HUES48 (cell line): ENCODE data around the gene MRGPRD.

Source experiments
- H3K27ac ChIP-seq: one replicate; pipeline ENCODE4 v1.7.0; 2013; ENCODE audit warnings: low read depth, low read length, inconsistent platforms
- H3K27me3 ChIP-seq: 2 replicates; pipeline ENCODE4 v1.6.1; 2013; ENCODE audit warnings: mild to moderate bottlenecking, low read length; ENCODE audit not compliant: control insufficient read depth, insufficient read depth
- H3K36me3 ChIP-seq: 2 replicates; pipeline ENCODE4 v1.6.1; 2013; ENCODE audit warnings: low read length; ENCODE audit not compliant: control insufficient read depth, insufficient read depth
- H3K4me1 ChIP-seq: 2 replicates; pipeline ENCODE4 v1.6.1; 2013; ENCODE audit warnings: mild to moderate bottlenecking, low read length; ENCODE audit not compliant: control insufficient read depth, insufficient read depth
- H3K4me3 ChIP-seq: 2 replicates; pipeline ENCODE4 v1.5.1; 2013; ENCODE audit warnings: mild to moderate bottlenecking, low read depth, low read length
- H3K9ac ChIP-seq: 2 replicates; pipeline ENCODE4 v1.6.1; 2013; ENCODE audit warnings: mild to moderate bottlenecking, low read depth, low read length, moderate library complexity
- H3K9me3 ChIP-seq: 2 replicates; pipeline ENCODE4 v1.6.1; 2013; ENCODE audit warnings: low read length; ENCODE audit not compliant: control insufficient read depth, insufficient read depth

MRGPRD gene

GRCh38 chr11:69012092-69013008, 31.6 kb upstream of the MRGPRD start:
- H3K9me3 ChIP-seq = no peaks in the 10 kb centered on the region
- H3K27me3 ChIP-seq = peaks cover 10% of the 10 kb centered on the region; the same call in 1 of the 2 replicates
- no peak overlapping the region for H3K9ac ChIP-seq
- peaks cover 53% of the 10 kb centered on the region for H3K4me1 ChIP-seq
- no peaks in the 10 kb centered on the region for H3K36me3 ChIP-seq
- H3K27ac ChIP-seq = peak overlapping the region; percentile 66
- peak overlapping the region; percentile 62 for H3K4me3 ChIP-seq

GRCh38 chr11:69011624-69012091, 30.9 kb upstream of the MRGPRD start:
- H3K27ac ChIP-seq = no peak overlapping the region
- H3K4me1 ChIP-seq = peaks cover 53% of the 10 kb centered on the region
- peaks cover 10% of the 10 kb centered on the region; the same call in 1 of the 2 replicates for H3K27me3 ChIP-seq
- H3K9ac ChIP-seq = no peak overlapping the region
- H3K36me3 ChIP-seq = no peaks in the 10 kb centered on the region
- H3K4me3 ChIP-seq = peak overlapping the region; percentile 62; the same call in 1 of the 2 replicates
- no peaks in the 10 kb centered on the region for H3K9me3 ChIP-seq

- no peak overlapping the region for H3K27ac ChIP-seq
- peaks cover 53% of the 10 kb centered on the region for H3K4me1 ChIP-seq
- peaks cover 10% of the 10 kb centered on the region; the same call in 1 of the 2 replicates for H3K27me3 ChIP-seq
- H3K36me3 ChIP-seq = no peaks in the 10 kb centered on the region
- no peaks in the 10 kb centered on the region for H3K9me3 ChIP-seq
- peak overlapping the region; percentile 49 for H3K4me3 ChIP-seq
- 0 out of 2 replicates have a peak overlapping the region, but pooled peaks have one; percentile 32 for H3K9ac ChIP-seq
Measured at GRCh38 chr11:69010964-69011623, 30.3 kb upstream of the MRGPRD start.

- Histone ChIP-seq H3K4me3 (peak overlapping the region; percentile 49), H3K27me3 (peaks cover 10% of the 10 kb centered on the region; the same call in 1 of the 2 replicates), H3K36me3 (no peaks in the 10 kb centered on the region), H3K4me1 (peaks cover 53% of the 10 kb centered on the region), H3K9ac (0 out of 2 replicates have a peak overlapping the region, but pooled peaks have one; percentile 32), H3K9me3 (no peaks in the 10 kb centered on the region), H3K27ac (no peak overlapping the region)
Measured at GRCh38 chr11:69010361-69010891, 29.6 kb upstream of the MRGPRD start.

- peaks cover 47% of the 10 kb centered on the region for H3K4me1 ChIP-seq
- H3K27me3 ChIP-seq = peaks cover 10% of the 10 kb centered on the region; the same call in 1 of the 2 replicates
- H3K4me3 ChIP-seq = no peak overlapping the region
- H3K36me3 ChIP-seq = no peaks in the 10 kb centered on the region
- no peak overlapping the region for H3K27ac ChIP-seq
- H3K9me3 ChIP-seq = no peaks in the 10 kb centered on the region
- H3K9ac ChIP-seq = no peak overlapping the region
Measured at GRCh38 chr11:69009441-69010211, 28.8 kb upstream of the MRGPRD start.

- H3K9ac ChIP-seq = no peak overlapping the region
Measured at GRCh38 chr11:69008737-69009440, 28.1 kb upstream of the MRGPRD start.

GRCh38 chr11:69007975-69008381, 27.2 kb upstream of the MRGPRD start:
- Histone ChIP-seq H3K4me3 (no peak overlapping the region), H3K9ac (no peak overlapping the region), H3K36me3 (no peaks in the 10 kb centered on the region), H3K27ac (peak overlapping the region; percentile 30), H3K27me3 (peaks cover 10% of the 10 kb centered on the region; the same call in 1 of the 2 replicates), H3K9me3 (no peaks in the 10 kb centered on the region), H3K4me1 (peaks cover 39% of the 10 kb centered on the region)

More at GRCh38 chr11:69008737-69009440, 28.1 kb upstream of the MRGPRD start:
- peaks cover 10% of the 10 kb centered on the region; the same call in 1 of the 2 replicates for H3K27me3 ChIP-seq
- H3K36me3 ChIP-seq = no peaks in the 10 kb centered on the region
- peaks cover 39% of the 10 kb centered on the region for H3K4me1 ChIP-seq
- no peak overlapping the region for H3K4me3 ChIP-seq
- H3K9me3 ChIP-seq = no peaks in the 10 kb centered on the region
- peak overlapping the region; percentile 30 for H3K27ac ChIP-seq

GRCh38 chr11:69006816-69007215, 26.0 kb upstream of the MRGPRD start:
- H3K4me3 ChIP-seq = no peak overlapping the region
- H3K4me1 ChIP-seq = peaks cover 28% of the 10 kb centered on the region
- H3K27me3 ChIP-seq = peaks cover 6% of the 10 kb centered on the region; the same call in 1 of the 2 replicates
- no peak overlapping the region for H3K27ac ChIP-seq
- no peaks in the 10 kb centered on the region for H3K36me3 ChIP-seq
- H3K9ac ChIP-seq = no peak overlapping the region
- H3K9me3 ChIP-seq = no peaks in the 10 kb centered on the region

GRCh38 chr11:69005631-69006368, 25.0 kb upstream of the MRGPRD start:
- no peaks in the 10 kb centered on the region for H3K27me3 ChIP-seq
- H3K4me1 ChIP-seq = peaks cover 21% of the 10 kb centered on the region
- no peaks in the 10 kb centered on the region for H3K9me3 ChIP-seq
- no peak overlapping the region for H3K9ac ChIP-seq
- no peak overlapping the region for H3K4me3 ChIP-seq
- no peaks in the 10 kb centered on the region for H3K36me3 ChIP-seq
- H3K27ac ChIP-seq = no peak overlapping the region
